NB4 (cell line): ENCODE results near the gene XYLT1.

Source experiments
- DNase-seq: peaks from one replicate; pipeline ENCODE4 v3.0.0; 2010; ENCODE audit warnings: low read depth
- H3K4me3 ChIP-seq: one replicate; pipeline ENCODE4 v1.5.1; 2011; ENCODE audit warnings: mild to moderate bottlenecking, low read depth, low read length, moderate library complexity
- MYC ChIP-seq: IDR thresholded peaks from 2 replicates; pipeline ENCODE4 v1.6.1; 2011; ENCODE audit warnings: low read depth, low read length
- POLR2A ChIP-seq: IDR thresholded peaks from 2 replicates; pipeline ENCODE4 v1.6.1; 2011; ENCODE audit warnings: mild to moderate bottlenecking; ENCODE audit not compliant: insufficient read length; ENCODE audit errors: extremely low read depth
- TF ChIP-seq, protein P1 (sequence below): IDR thresholded peaks from 2 replicates; pipeline ENCODE4 v1.6.1; 2011; ENCODE audit warnings: low read depth, low read length
- TF ChIP-seq, protein P2 (sequence below): IDR thresholded peaks from one replicate; pipeline ENCODE4 v1.5.1; 2012; ENCODE audit warnings: low read depth, low read length

The XYLT1 gene

DNA sequence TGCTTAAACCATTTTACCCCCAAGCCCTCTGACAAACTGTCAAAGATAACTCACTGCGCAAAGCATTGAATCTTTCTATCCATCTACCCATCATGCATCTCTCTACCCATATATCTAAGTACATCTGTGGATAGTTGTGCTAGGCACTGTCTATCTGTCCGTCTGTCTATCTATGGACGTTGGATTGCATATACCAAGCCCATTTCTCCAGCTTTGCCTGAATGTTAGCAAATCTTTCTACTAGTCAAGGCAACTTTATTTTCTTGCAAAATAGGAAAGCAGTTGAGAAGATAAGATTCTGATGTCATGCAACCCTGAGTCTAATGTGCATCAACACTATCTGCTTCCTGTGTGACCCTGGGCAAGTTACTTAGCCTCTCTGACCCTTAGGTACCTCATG is 117.2 kb downstream of the XYLT1 start:
- H3K4me3 ChIP-seq: no peak overlapping the region
- TF ChIP-seq POLR2A (no peak), MYC (no peak)
- TF ChIP-seq, protein P1, sequence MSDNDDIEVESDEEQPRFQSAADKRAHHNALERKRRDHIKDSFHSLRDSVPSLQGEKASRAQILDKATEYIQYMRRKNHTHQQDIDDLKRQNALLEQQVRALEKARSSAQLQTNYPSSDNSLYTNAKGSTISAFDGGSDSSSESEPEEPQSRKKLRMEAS: no peak
- TF ChIP-seq, protein P2, sequence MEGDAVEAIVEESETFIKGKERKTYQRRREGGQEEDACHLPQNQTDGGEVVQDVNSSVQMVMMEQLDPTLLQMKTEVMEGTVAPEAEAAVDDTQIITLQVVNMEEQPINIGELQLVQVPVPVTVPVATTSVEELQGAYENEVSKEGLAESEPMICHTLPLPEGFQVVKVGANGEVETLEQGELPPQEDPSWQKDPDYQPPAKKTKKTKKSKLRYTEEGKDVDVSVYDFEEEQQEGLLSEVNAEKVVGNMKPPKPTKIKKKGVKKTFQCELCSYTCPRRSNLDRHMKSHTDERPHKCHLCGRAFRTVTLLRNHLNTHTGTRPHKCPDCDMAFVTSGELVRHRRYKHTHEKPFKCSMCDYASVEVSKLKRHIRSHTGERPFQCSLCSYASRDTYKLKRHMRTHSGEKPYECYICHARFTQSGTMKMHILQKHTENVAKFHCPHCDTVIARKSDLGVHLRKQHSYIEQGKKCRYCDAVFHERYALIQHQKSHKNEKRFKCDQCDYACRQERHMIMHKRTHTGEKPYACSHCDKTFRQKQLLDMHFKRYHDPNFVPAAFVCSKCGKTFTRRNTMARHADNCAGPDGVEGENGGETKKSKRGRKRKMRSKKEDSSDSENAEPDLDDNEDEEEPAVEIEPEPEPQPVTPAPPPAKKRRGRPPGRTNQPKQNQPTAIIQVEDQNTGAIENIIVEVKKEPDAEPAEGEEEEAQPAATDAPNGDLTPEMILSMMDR: no peak
- no peak for DNase-seq

DNA sequence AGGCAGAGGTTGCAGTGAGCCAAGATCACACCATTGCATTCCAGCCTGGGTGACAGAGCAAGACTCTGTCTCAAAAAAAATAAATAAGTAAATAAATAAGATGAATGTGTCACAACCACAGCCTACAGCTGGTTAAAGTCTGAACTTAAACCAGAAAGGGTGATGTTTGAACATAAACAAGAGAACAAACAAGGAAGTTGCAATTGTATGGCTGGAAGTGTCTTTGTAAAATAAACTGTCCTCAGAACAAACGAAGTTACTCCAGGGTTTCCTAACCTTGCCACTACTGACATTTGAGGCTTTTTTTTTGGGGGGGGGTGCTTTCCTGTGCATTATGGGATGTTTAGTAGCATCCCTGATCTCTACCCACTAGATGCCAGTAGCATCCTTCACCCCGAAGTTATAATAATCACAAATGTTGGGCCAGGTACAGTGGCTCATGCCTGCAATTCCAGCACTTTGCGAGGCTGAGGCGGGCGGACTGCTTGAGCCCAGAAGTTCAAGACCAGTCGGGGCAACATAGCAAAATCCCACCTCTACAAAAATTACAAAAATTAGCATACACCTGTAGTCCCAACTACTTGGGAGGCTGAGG is 119.2 kb downstream of the XYLT1 start:
- TF ChIP-seq MYC (no peak), POLR2A (no peak)
- H3K4me3 ChIP-seq: no peak overlapping the region
- DNase-seq: no peak

DNA sequence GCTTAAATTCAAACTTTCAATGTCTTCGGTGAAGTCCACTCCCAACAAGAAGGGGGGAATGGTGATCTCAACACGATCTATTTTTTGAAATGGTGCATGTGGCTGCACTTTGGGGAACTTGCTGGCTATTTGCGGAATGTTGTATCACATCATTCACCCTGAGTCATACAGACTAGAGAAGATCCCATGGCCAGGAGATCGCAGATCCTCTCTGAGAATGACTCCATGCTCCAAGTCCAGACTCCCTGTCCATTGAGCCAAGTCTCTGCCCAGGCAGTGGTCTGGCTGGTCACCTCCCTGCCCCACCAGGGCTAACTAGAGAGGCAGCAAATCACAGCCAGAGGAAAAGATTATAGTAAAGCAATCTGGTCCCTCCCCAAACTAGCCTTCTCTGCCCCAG is 120.6 kb downstream of the XYLT1 start:
- TF ChIP-seq MYC (no peak), POLR2A (no peak)
- TF ChIP-seq, protein P2: no peak
- DNase-seq: no peak
- H3K4me3 ChIP-seq: no peak overlapping the region

DNA sequence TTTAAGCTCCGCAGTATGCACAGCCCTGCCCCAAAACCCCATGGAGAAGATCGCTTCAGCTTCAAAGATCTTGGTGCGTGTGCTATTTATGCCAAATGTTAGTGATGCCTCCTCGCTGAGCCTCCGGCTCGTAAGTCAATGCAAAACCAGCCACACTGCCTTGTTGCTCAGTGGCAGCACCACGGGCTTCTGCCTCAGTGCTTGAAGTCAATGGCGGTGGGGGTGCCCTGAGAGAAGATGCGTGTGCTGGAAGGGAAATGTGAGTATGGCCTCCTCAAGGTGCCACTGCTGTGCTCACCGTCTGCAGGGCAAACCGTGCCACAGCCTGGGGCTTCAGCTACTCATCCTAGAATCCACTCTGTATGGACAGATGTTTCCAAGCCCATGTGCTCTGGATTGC is 121.9 kb downstream of the XYLT1 start:
- TF ChIP-seq, protein P1: no peak
- TF ChIP-seq POLR2A: no peak
- TF ChIP-seq, protein P2: no peak
- TF ChIP-seq MYC: no peak
- no peak for DNase-seq
- H3K4me3 ChIP-seq: no peak overlapping the region

GRCh38 chr16:17348042-17348783 is 122.5 kb downstream of the XYLT1 start:
- no peak overlapping the region for H3K4me3 ChIP-seq
- TF ChIP-seq, protein P1: peak; percentile 17; the same call in 1 of the 2 replicates
- TF ChIP-seq MYC: no peak
- peak; percentile 75 for DNase-seq

DNA sequence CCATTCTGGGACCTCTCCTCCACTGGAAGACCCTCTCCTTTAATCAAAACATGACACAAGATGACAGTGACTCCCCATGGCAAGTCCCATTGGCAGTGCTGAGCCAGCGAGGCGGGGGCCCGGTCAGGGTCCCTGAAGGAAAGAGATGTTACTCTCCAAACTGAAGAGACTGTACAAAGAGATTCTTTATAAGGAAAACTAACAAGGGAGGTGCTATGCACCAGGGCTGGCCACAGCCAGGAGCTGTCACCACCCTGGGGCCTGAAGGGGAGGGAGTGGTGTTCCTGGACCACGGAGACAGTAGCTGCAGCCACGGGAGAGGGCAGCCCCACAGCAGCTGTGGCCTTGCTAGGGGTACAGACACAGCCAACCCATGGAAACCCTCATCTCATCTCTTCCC is 123.1 kb downstream of the XYLT1 start:
- TF ChIP-seq, protein P2: no peak
- TF ChIP-seq, protein P1: no peak
- no peak for TF ChIP-seq MYC
- no peak for TF ChIP-seq POLR2A
- no peak for DNase-seq
- no peak overlapping the region for H3K4me3 ChIP-seq
